Epithelial cell of esophagus (primary cell): ENCODE measurements around the gene CDK4.
"Not testable (repeated sequence)": the region's sequence is repeated elsewhere in the genome, so short reads cannot be mapped to it uniquely, and the experiment has no call there.

ENCODE experiments used
- DNase-seq: peaks from one replicate; pipeline ENCODE4 v3.0.0; 2010; ENCODE audit warnings: low read depth
- H3K4me3 ChIP-seq: 2 replicates; pipeline ENCODE4 v1.5.1; 2011; ENCODE audit warnings: mild to moderate bottlenecking, low read length, control low read depth
- TF ChIP-seq, protein P1 (sequence below): IDR thresholded peaks from 2 replicates; pipeline ENCODE4 v1.5.1; 2011; ENCODE audit warnings: low read depth, mild to moderate bottlenecking, low read length, control low read depth, inconsistent platforms; ENCODE audit not compliant: insufficient read depth; ENCODE audit errors: missing control alignments

CDK4 gene

DNA sequence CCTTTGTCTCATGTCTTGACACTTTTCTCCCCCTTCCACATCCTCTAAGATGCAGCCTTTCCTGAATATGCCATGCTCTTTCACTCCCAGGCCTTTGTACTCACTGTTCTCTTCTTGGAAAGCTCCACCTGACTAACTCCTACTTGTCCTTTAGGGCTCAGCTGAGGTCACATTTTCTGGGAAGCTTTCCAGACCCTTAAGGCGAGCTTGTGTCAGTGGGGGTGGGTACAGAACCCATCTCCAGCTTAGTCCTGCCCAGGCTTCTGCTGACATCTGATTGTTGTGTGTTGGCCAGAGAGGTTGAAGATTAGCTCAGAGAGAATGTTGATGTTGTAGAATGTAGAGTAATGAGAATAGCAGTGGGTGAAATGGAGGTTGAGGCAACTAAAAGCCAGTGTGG lies 27.6 kb upstream of the CDK4 start:
- TF ChIP-seq, protein P1, sequence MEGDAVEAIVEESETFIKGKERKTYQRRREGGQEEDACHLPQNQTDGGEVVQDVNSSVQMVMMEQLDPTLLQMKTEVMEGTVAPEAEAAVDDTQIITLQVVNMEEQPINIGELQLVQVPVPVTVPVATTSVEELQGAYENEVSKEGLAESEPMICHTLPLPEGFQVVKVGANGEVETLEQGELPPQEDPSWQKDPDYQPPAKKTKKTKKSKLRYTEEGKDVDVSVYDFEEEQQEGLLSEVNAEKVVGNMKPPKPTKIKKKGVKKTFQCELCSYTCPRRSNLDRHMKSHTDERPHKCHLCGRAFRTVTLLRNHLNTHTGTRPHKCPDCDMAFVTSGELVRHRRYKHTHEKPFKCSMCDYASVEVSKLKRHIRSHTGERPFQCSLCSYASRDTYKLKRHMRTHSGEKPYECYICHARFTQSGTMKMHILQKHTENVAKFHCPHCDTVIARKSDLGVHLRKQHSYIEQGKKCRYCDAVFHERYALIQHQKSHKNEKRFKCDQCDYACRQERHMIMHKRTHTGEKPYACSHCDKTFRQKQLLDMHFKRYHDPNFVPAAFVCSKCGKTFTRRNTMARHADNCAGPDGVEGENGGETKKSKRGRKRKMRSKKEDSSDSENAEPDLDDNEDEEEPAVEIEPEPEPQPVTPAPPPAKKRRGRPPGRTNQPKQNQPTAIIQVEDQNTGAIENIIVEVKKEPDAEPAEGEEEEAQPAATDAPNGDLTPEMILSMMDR, result no peak
- H3K4me3 ChIP-seq, result no peak overlapping the region
- no peak for DNase-seq

DNA sequence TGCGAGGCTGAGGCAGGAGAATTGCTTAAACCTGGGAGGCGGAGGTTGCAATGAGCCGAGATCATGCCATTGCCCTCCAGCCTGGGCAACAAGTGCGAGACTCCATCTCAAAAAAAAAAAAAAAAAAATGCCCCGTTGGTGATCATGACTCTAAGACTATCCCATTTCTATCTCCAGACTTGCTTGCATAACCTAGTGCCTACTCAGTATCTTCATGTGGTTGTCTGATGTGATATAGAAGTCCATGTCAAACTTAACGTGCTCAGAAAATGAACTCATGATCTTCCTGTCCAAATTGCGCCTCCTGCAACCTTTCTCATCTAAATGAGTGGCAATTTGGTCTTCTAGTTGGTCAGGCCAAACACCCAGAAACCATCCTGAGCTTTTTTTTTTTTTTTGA lies 25.8 kb upstream of the CDK4 start:
- TF ChIP-seq, protein P1, result no peak
- H3K4me3 ChIP-seq, result no peak overlapping the region
- no peak for DNase-seq

DNA sequence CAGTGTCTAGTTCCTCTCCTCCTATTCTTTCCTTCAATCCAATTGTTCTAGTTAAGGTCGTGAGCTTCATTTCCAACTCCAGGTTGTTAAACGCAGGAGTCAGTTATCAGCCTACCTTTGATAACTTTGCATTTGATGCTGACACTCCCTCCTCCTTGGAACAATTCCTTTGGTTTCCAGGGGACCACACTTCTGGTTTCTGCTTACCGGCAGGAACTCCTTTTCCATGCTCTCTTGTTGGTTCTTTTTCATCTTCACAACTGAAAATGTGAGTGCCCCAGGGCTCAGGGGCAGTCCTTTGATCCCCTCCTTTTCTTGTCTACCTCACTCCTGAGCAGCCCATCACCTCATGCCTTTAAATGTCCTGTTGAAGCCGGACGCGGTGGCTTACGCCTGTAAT lies 25.3 kb upstream of the CDK4 start:
- no peak overlapping the region for H3K4me3 ChIP-seq
- DNase-seq, result no peak
- TF ChIP-seq, protein P1, result no peak

DNA sequence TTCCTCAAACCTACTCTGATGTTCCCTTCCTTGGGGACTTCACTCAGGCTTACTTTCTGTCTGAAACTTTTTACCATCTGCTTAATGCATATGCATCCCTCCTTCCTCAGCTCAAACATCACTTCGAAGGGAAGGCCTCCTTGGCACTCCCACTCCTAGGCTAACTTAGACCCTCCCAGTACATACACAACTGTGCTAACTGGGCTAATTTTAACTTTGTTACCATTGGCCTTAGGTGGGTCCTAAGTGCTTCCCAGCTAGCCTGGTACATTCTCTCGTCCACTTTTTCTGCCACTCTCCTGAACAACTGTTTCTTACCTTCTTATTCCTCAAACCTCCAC lies 24.1 kb upstream of the CDK4 start:
- no peak overlapping the region for H3K4me3 ChIP-seq
- TF ChIP-seq, protein P1, result no peak
- no peak for DNase-seq

DNA sequence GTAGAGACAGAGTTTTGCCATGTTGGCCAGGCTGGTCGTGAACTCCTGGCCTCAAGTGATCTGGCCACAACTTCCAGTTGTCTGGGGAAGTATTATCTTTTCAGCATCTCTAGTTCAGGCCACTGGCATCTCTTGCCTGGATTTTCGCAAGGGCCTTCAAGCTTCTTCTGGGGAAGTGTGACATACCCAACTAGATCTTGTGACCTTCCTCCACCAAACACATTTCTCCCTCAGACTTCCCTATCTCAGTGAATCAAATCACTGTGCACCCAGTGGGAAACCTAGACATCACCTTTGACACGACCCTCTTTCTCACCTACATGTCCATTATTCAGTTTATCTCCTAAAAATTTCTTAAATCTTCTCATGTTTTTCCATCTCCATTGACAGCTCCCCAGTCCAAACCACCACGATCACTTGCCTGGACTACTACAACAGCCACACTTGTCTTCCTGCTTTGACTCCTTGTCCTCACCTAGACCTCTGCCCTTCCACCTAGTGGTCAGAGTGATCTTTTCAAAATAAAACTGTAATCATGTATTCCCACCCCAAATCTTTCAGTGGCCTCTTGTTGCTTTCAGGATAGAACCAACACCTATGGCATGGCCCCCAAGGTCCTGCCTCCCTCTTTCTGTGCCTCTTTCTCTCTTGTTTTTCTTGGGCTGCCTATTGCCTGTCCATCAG lies 23.6 kb upstream of the CDK4 start:
- no peak for DNase-seq
- TF ChIP-seq, protein P1, result no peak

DNA sequence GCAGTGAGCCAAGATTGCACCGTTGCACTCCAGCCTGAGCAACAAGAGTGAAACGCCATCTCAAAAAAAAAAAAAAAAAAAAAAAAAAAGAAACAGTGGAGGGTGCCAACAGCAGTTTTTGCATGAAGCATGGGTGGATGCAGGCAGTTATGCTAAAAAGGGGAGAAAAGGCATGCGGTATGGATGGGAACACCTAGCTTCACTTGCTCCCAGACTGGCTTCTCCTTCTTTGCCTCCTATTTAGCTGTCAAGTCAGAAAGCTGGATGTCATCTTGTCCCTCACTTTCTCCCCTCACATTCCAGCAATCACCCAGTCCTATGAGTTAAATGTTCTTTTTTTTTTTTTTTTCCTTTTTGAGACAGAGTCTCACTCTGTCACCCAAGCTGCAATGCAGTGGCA lies 22.9 kb upstream of the CDK4 start:
- TF ChIP-seq, protein P1, result no peak

More for the DNA sequence above, 23.6 kb upstream of the CDK4 start:
- no peak overlapping the region for H3K4me3 ChIP-seq

DNA sequence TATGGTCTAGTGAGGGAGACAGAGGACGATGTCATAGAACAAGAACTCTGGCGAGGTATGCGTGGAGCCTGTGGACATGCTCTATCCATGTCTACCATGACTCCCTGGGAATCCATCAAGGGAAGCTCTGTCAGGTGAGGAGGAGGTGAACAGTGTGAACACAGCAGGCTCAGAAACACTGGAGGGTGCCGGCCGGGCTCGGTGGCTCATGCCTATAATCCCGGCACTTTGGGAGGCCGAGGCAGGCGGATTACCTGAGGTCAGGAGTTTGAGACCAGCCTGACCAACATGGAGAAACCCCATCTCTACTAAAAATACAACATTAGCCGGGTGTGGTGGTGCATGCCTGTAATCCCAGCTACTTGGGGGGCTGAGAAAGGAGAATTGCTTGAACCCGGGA lies 22.5 kb upstream of the CDK4 start:
- not testable (repeated sequence) for DNase-seq, H3K4me3 ChIP-seq

More for the DNA sequence above, 22.9 kb upstream of the CDK4 start:
- no peak for DNase-seq
- H3K4me3 ChIP-seq, result no peak overlapping the region
